HG03103 (cell line): Measurements from ENCODE around the gene TEX50.
"Not testable (repeated sequence)": the region's sequence is repeated elsewhere in the genome, so short reads cannot be mapped to it uniquely, and the experiment has no call there.

ENCODE experiments used
- ATAC-seq: cut with Tn5 transposase; IDR thresholded peaks from one replicate; pipeline ENCODE4 v1.9.1; 2021; ENCODE audit warnings: low read depth; ENCODE audit not compliant: unreplicated experiment

TEX50 gene

GRCh38 chr1:173661271-173661670 lies 26.1 kb downstream of the TEX50 start:
- no peak for ATAC-seq

- ATAC-seq = no peak
These were observed 26.6 kb downstream of the TEX50 start for GRCh38 chr1:173661763-173662162.

- no peak for ATAC-seq
These were observed 28.0 kb downstream of the TEX50 start for GRCh38 chr1:173663159-173663558.

- ATAC-seq = no peak
These were observed 31.5 kb downstream of the TEX50 start for GRCh38 chr1:173666646-173667045.

GRCh38 chr1:173669491-173669941 lies 34.4 kb downstream of the TEX50 start, which contains the start of gene ANKRD45:
Gene ANKRD45 (minus strand): TSS chr1:173669851. CDS start chr1:173659418, 10,433 bp downstream.
- ATAC-seq = no peak

- ATAC-seq = not testable (repeated sequence)
These were observed 39.4 kb downstream of the TEX50 start for GRCh38 chr1:173674496-173674895.

GRCh38 chr1:173680152-173680551 lies 45.0 kb downstream of the TEX50 start:
- ATAC-seq = not testable (repeated sequence)

GRCh38 chr1:173682184-173682583 lies 47.0 kb downstream of the TEX50 start:
- no peak for ATAC-seq

- not testable (repeated sequence) for ATAC-seq
These were observed 48.7 kb downstream of the TEX50 start for GRCh38 chr1:173683838-173684237.

GRCh38 chr1:173685121-173685520 lies 50.0 kb downstream of the TEX50 start:
- not testable (repeated sequence) for ATAC-seq
